ENCODE results near the gene GPR108. TPM values are rescaled to one million over a fixed set of nuclear protein-coding genes. Genes with fewer than 3 reads are reported as not detected.

GPR108 gene
- total and polyA plus RNA-seq, 2 of the 13 experiments (the other 11 are each of a cell fraction or from before 2014, with no cell fraction given): 36.4 to 63.0 TPM

DNA sequence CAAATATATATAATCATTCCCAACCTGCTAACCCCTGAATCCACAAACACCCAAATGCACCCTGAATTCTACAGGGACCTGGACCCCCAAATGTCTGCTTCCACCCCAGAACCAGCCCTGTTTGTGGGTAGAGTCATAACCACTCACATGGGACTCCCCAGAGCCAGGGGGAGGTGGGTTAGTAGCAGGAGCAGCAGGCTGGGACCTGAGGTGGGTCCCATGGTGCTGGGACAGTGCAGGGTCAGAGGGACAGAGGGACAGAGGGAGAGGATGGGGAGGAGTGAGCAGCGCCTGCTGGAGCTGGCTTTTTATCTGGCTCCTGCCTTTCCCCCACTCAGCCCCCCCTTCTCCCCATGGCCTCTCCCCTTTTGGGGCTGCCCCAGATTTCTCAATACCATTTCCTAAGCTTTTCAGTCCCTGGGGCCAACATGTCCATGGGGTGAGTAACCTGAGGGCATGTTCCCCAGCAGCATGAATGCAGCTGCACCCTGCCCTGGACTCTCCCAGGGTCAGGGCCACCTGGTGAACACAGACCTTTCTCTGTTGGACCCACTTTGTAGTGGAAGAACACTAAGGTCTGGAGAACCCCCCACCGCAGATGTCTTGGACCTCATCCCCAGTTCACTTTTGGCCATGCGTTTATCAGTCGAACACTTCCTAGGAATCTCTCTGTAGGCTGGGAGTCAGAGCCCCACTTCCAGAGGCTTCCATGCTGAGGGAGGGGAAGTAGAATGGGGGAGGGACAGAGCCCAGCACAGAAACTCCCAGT lies 16.8 kb downstream of the GPR108 start, which contains the start of gene C3 (continued):
- TF ChIP-seq, protein P1, sequence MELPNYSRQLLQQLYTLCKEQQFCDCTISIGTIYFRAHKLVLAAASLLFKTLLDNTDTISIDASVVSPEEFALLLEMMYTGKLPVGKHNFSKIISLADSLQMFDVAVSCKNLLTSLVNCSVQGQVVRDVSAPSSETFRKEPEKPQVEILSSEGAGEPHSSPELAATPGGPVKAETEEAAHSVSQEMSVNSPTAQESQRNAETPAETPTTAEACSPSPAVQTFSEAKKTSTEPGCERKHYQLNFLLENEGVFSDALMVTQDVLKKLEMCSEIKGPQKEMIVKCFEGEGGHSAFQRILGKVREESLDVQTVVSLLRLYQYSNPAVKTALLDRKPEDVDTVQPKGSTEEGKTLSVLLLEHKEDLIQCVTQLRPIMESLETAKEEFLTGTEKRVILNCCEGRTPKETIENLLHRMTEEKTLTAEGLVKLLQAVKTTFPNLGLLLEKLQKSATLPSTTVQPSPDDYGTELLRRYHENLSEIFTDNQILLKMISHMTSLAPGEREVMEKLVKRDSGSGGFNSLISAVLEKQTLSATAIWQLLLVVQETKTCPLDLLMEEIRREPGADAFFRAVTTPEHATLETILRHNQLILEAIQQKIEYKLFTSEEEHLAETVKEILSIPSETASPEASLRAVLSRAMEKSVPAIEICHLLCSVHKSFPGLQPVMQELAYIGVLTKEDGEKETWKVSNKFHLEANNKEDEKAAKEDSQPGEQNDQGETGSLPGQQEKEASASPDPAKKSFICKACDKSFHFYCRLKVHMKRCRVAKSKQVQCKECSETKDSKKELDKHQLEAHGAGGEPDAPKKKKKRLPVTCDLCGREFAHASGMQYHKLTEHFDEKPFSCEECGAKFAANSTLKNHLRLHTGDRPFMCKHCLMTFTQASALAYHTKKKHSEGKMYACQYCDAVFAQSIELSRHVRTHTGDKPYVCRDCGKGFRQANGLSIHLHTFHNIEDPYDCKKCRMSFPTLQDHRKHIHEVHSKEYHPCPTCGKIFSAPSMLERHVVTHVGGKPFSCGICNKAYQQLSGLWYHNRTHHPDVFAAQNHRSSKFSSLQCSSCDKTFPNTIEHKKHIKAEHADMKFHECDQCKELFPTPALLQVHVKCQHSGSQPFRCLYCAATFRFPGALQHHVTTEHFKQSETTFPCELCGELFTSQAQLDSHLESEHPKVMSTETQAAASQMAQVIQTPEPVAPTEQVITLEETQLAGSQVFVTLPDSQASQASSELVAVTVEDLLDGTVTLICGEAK (IDR thresholded peaks at IDR 0.05): no peak
- TF ChIP-seq, protein P1 (CRISPR knock-in tag; IDR thresholded peaks at IDR 0.05): peak; percentile 73; the same call in 1 of the 2 replicates
- TF ChIP-seq FOXM1 (CRISPR knock-in tag; IDR thresholded peaks at IDR 0.05) (no peak), PCBP2 (optimal IDR thresholded peaks at IDR 0.05; ENCODE audit: low read depth, low read length, poor library complexity, severe bottlenecking) (peak; percentile 100), ZBTB46 (CRISPR knock-in tag; IDR thresholded peaks at IDR 0.05; ENCODE audit: borderline replicate concordance) (peak; percentile 100), ZNF605 (CRISPR knock-in tag; IDR thresholded peaks at IDR 0.05) (peak; percentile 97), KAT7 (CRISPR knock-in tag; IDR thresholded peaks at IDR 0.05; ENCODE audit: borderline replicate concordance) (no peak), KLF12 (CRISPR knock-in tag; IDR thresholded peaks at IDR 0.05; ENCODE audit: borderline replicate concordance) (0 out of 2 replicates have a peak, but pooled peaks have one; percentile 19), MBNL3 (CRISPR knock-in tag; conservative IDR thresholded peaks at IDR 0.05) (no peak), ZNF607 (CRISPR knock-in tag; IDR thresholded peaks at IDR 0.05; ENCODE audit: borderline replicate concordance) (no peak; the same call in 1 of the 2 replicates), ZNF546 (CRISPR knock-in tag; conservative IDR thresholded peaks at IDR 0.05) (0 out of 2 replicates have a peak, but pooled peaks have one; percentile 72), ZFY (CRISPR knock-in tag; IDR thresholded peaks at IDR 0.05) (no peak; the same call in 1 of the 2 replicates), HNRNPK (IDR thresholded peaks at IDR 0.05; ENCODE audit: low read depth, low read length, poor library complexity, severe bottlenecking) (peak; percentile 52), CBX2 (IDR thresholded peaks at IDR 0.05; ENCODE audit: low read depth, low read length) (no peak), CBX2 (CRISPR knock-in tag; IDR thresholded peaks at IDR 0.05; ENCODE audit: low read depth) (no peak), HDAC6 (IDR thresholded peaks at IDR 0.05; ENCODE audit: low read depth, low read length) (peak; percentile 89; the same call in 1 of the 2 replicates), HMGA1 (CRISPR knock-in tag; conservative IDR thresholded peaks at IDR 0.05) (no peak), BORCS8-MEF2B (CRISPR knock-in tag; IDR thresholded peaks at IDR 0.05) (0 out of 2 replicates have a peak, but pooled peaks have one; percentile 61)
